ENCODE measurements around the gene STK38. TPM values are rescaled to one million over a fixed set of nuclear protein-coding genes. Genes with fewer than 3 reads are reported as not detected.

Gene STK38
- total and polyA plus RNA-seq, 2 of the 13 experiments (the other 11 are each of a cell fraction or from before 2014, with no cell fraction given): 10.3 to 20.7 TPM

GRCh38 chr6:36546920-36547645 is at the start of gene STK38 (continued):
- TF ChIP-seq AKNA (CRISPR knock-in tag; IDR thresholded peaks at IDR 0.05; ENCODE audit: borderline replicate concordance) (0 out of 2 replicates have a peak, but pooled peaks have one; percentile 54), ZNF280D (CRISPR knock-in tag; IDR thresholded peaks at IDR 0.05) (peak; percentile 40; the same call in 1 of the 2 replicates), ZNF598 (CRISPR knock-in tag; IDR thresholded peaks at IDR 0.05; ENCODE audit: borderline replicate concordance) (peak; percentile 68), ZMAT3 (CRISPR knock-in tag; conservative IDR thresholded peaks at IDR 0.05) (no peak; the same call in none of the 2 replicates), YEATS2 (CRISPR knock-in tag; IDR thresholded peaks at IDR 0.05; ENCODE audit: borderline replicate concordance) (peak; percentile 80; the same call in 1 of the 2 replicates), SAP130 (CRISPR knock-in tag; IDR thresholded peaks at IDR 0.05; ENCODE audit: low read depth) (peak; percentile 81), ZMYM2 (CRISPR knock-in tag; IDR thresholded peaks at IDR 0.05) (no peak), ZFX (CRISPR knock-in tag; IDR thresholded peaks at IDR 0.05; ENCODE audit: low read depth) (peak; percentile 82), MAF1 (CRISPR knock-in tag; IDR thresholded peaks at IDR 0.05; ENCODE audit: borderline replicate concordance) (0 out of 2 replicates have a peak, but pooled peaks have one; percentile 55), BRCA1 (CRISPR knock-in tag; IDR thresholded peaks at IDR 0.05) (no peak), ZSCAN30 (CRISPR knock-in tag; IDR thresholded peaks at IDR 0.05) (0 out of 2 replicates have a peak, but pooled peaks have one; percentile 10), EED (CRISPR knock-in tag; IDR thresholded peaks at IDR 0.05) (peak; percentile 90; the same call in 1 of the 2 replicates), SSRP1 (CRISPR knock-in tag; IDR thresholded peaks at IDR 0.05) (no peak), NFYC (CRISPR knock-in tag; IDR thresholded peaks at IDR 0.05) (no peak), GLI4 (CRISPR knock-in tag; IDR thresholded peaks at IDR 0.05; ENCODE audit: borderline replicate concordance) (no peak), ZFP37 (CRISPR knock-in tag; IDR thresholded peaks at IDR 0.05; ENCODE audit: borderline replicate concordance) (0 out of 2 replicates have a peak, but pooled peaks have one; percentile 43), ZBTB46 (CRISPR knock-in tag; IDR thresholded peaks at IDR 0.05; ENCODE audit: borderline replicate concordance) (no peak), JUN (CRISPR knock-in tag; IDR thresholded peaks at IDR 0.05) (0 out of 2 replicates have a peak, but pooled peaks have one; percentile 25), BRD4 (CRISPR knock-in tag; IDR thresholded peaks at IDR 0.05) (peak; percentile 79; the same call in 1 of the 2 replicates), AGO2 (optimal IDR thresholded peaks at IDR 0.05; ENCODE audit: low read depth, low read length) (peak; percentile 48)
